SU-DHL-6 (cell line): ENCODE measurements around the gene OR6X1.

Experiments used
- CTCF ChIP-seq: fragments of 200-600 bp; sonication (generic); IDR thresholded peaks from one replicate; pipeline ENCODE4 v1.5.1; 2017; ENCODE audit warnings: antibody characterized with exemption, mild to moderate bottlenecking, low read length, moderate library complexity; ENCODE audit not compliant: insufficient read depth, poor library complexity, severe bottlenecking
- EZH2phosphoT487 ChIP-seq: fragments of 200-600 bp; sonication (generic), shearing (Covaris generic); conservative IDR thresholded peaks from 2 replicates; pipeline ENCODE4 v1.6.1; 2018; ENCODE audit warnings: mild to moderate bottlenecking, antibody characterized with exemption, low read length, moderate library complexity, mixed read lengths

GRCh38 chr11:123704341-123704740, 50.0 kb downstream of the OR6X1 start:
- TF ChIP-seq CTCF (no peak), EZH2phosphoT487 (no peak)
